ENCODE results near the gene CUL7. TPM values are rescaled to one million over a fixed set of nuclear protein-coding genes. Genes with fewer than 3 reads are reported as not detected.

The CUL7 gene
- total and polyA plus RNA-seq, 9 of the 15 experiments (the other 6 are each of a cell fraction or from before 2014, with no cell fraction given): 0.44 to 20.1 (median 8.6) TPM

DNA sequence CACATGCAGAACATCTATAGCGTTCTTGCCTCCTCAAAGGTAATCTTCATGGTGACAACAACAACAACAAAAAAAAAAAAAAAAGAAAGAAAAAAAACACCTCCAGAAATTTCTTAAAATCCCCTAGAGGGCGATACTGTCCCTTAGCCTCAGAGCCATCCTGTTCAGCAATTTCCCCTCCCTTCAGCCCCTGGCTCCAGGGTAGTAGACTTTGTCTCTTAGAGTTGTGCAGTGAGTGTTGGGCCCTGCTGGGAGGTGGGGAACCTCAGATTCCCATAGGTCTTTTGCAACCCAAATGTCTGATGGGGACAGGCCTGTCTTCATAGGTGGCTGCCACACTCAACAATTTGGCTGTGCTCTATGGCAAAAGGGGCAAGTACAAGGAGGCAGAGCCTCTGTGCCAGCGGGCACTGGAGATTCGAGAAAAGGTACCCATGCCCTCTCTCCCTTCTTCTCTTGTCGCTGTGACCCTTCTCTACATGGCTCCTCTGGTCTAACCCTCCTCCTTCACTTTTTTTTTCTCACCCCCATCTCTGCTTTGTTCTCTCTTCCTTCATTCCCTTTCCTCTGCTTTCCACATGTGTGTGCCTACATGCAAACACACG lies 16.5 kb upstream of the CUL7 start (continued):
- peak; percentile 61; the same call in 1 of the 2 replicates for TF ChIP-seq ARID2 (IDR thresholded peaks at IDR 0.05)
- no peak for TF ChIP-seq ZNF143 (CRISPR knock-in tag; IDR thresholded peaks at IDR 0.05)
- TF ChIP-seq ARNT (IDR thresholded peaks at IDR 0.05): 0 out of 4 replicates have a peak, but pooled peaks of 1 of the 2 experiments have one; percentile 32
- peak; percentile 42; the same call in 1 of the 2 replicates for TF ChIP-seq JUND (IDR thresholded peaks at IDR 0.05; ENCODE audit: borderline replicate concordance, low read depth, low read length)
- no peak for TF ChIP-seq JUND (tag; IDR thresholded peaks at IDR 0.05; ENCODE audit: borderline replicate concordance, low read depth, low read length)
- no peak for TF ChIP-seq ZBTB9 (CRISPR knock-in tag; IDR thresholded peaks at IDR 0.05)

GRCh38 chr6:43062818-43063217 lies 9.2 kb upstream of the CUL7 start:
- POLR2A ChIA-PET: interaction anchor here (0.6 to 3.4 kb wide), 3 partner anchors 8 to 41 kb away, joined by 3 to 17 read pairs (median 3); partner anchors contain the start of gene CUL7
- Histone ChIP-seq H3K27ac (ENCODE audit: extremely low read depth, low read depth, low read length) (no peak overlapping the region), H4K20me1 (replicated peaks; ENCODE audit: control insufficient read depth, insufficient read depth, low read length) (no peaks in the 10 kb centered on the region), H2AFZ (ENCODE audit: low read depth, low read length) (no peak overlapping the region), H3K79me2 (ENCODE audit: control insufficient read depth, insufficient read depth, low read length) (peaks cover 17% of the 10 kb centered on the region), H3K4me2 (ENCODE audit: insufficient read depth, low read length) (no peak overlapping the region), H3K9ac (ENCODE audit: insufficient read depth in 1 of 2, low read depth in 2 of 2, low read length in 2 of 2) (no peak overlapping the region), H3K27me3 (ENCODE audit: control insufficient read depth in 2 of 2, insufficient read depth in 2 of 2, low read length in 2 of 2) (no peaks in the 10 kb centered on the region), H3K36me3 (ENCODE audit: control insufficient read depth, insufficient read depth, low read length) (peaks cover 10% of the 10 kb centered on the region), H3K4me1 (replicated peaks in 1 of 2; ENCODE audit: control insufficient read depth in 2 of 2, insufficient read depth in 2 of 2, low read length in 2 of 2) (peaks cover 15 to 17% of the 10 kb centered on the region in 2 experiments), H3K4me3 (no peak overlapping the region), H3K9me3 (replicated peaks; ENCODE audit: control insufficient read depth, insufficient read depth, low read depth, low read length) (no peaks in the 10 kb centered on the region), H3K9me1 (ENCODE audit: control insufficient read depth, insufficient read depth, low read length) (no peaks in the 10 kb centered on the region)
- CTCF ChIA-PET (ENCODE audit: low intra/inter-chr PET ratio): no interaction called here
- FAIRE-seq: no peak
- intact Hi-C loops (cut with micrococcal nuclease) (no loop called here), in situ Hi-C loops (cut with MboI) (no loop called here)
- no peak for ATAC-seq
- DNase-seq (ENCODE audit: extremely low read depth in 1 of 4, low spot score in 3 of 4): no peak
- WGBS (ENCODE audit: insufficient coverage, low coverage, missing lambda C conversion rate): 61% methylated on average over 12 of the region's 12 CpGs
- BruUV-seq (replicated peaks): no TSS peak
- TF ChIP-seq ZBTB40 (IDR thresholded peaks at IDR 0.05): no peak
- no peak for TF ChIP-seq ZBTB40 (CRISPR knock-in tag; IDR thresholded peaks at IDR 0.05)
- TF ChIP-seq ZNF511 (CRISPR knock-in tag; IDR thresholded peaks at IDR 0.05): no peak
